Measurements from ENCODE around the gene ADGRD2.

The ADGRD2 gene

DNA sequence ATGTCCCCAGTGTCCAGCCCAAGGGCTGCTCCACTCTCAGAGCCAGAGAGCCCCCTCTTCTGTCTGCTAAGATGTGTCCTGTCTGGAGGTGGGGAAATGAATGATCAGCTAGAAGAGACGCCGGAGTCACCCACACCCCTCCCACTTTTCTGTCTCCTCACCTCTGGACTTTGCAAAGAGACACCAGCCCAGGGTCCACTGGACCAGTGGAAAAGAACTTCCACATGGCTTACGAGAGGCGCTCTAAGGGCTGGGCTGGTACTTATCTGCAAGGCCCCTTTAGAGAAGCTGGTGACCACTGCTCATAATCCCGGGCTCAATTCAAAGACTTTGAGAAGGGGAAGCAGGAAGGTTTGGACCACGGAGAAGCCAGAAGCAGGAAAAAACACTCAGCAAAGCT is 47.8 kb downstream of the ADGRD2 start:
- DNase-seq (ENCODE audit: low read depth, low spot score), result no peak

GRCh38 chr9:124498499-124499146 is 48.4 kb downstream of the ADGRD2 start:
- DNase-seq (ENCODE audit: low read depth, low spot score), result no peak

DNA sequence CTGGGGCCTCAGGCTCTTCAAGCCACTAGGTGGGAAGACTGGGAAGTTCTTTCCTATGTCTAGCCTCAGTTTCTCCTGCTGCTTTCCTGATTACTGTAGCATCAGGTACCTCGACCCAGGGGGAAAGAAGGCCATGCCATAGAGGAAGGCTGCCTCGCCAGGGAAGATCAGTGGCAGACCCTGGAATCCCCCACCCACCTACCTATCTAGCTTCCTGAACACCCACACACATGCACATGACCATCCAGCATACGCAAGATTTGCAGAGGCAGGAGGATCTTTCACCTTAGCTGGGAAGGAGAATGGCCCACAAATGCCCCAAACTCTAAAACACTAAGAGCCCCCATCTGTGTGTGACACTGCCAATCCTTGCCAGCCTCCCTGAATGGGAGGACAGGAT is 49.0 kb downstream of the ADGRD2 start:
- no peak for DNase-seq (ENCODE audit: low read depth, low spot score)

DNA sequence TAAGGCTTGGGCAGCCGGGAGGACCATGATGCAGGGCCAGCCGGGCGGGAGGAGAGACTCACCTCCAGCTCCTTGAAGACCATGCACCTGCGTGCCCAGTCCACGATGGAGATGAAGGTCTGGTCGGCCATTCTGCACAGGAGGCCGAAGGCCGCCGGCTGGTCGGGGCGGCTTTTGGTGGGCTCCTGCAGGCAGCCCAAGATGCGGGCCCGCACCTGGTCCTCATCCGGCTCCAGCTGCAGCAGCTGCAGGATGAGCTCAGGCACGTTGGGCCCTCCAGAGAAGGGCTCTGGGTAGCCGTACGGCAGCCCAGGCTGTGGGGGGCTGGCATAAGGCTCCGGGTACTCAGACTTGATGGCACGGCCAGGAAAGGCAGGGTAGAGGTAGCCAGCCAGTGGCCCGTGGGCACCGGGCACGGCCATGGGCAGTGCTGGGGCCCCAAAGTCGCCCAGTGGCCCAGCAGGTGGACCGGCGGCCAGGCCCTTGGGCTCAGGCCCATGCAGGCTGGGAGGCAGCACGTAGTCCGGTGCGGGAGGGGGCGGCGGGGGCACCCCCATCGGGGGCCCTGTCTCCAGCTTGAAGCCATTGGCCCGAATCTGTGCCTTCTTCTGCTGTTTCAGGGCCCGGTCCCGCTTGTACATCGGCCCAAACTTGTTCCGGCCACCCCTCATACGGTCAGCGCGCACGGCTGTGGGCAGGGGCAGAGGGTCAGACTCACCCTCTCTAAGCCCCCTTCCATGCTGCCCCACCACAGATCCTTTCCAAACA is 50.0 kb downstream of the ADGRD2 start:
- DNase-seq (ENCODE audit: low read depth, low spot score), result no peak

DNA sequence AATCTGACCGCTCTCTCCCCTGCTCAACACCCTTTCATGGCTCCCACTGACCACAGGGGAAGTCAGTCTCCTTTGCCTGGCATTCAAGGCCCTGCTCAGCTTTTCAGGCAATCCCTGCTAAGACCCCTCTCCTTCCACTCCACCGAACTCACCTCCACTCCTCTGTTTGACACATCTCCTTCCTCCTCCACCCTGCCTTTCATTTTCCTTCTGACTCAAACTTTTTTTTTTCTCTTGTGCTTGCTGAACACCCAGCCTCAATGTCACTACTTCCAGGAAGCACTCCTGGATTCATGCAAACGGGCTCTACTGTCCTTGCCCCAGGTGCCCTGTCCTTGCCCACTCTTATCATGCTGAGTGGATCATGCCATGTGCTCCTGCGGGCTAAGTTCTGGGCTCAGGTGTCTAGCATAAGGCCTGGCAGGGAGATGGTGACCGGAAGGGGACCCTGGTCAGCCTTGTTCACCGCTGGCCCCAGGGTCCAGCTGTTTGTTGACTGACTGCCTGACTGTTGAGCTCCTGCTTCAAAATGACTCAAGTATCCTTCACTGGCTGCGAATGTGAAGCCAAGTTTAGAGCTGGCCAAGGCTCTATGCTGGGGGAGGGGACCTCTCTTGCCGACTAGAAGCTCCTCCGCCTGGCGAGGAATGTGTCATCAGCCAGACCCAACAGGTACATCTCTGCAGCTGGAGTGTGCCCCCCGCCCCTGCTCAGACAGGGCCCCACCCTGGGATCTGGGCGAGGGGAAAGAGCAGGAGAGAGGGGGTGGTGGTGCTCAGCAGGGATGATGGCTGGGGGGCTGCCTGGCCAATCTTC is 50.8 kb downstream of the ADGRD2 start:
- DNase-seq (ENCODE audit: low read depth, low spot score), result no peak

- DNase-seq (ENCODE audit: low read depth, low spot score), result no peak
Measured at GRCh38 chr9:124501771-124502320, 51.6 kb downstream of the ADGRD2 start.

DNA sequence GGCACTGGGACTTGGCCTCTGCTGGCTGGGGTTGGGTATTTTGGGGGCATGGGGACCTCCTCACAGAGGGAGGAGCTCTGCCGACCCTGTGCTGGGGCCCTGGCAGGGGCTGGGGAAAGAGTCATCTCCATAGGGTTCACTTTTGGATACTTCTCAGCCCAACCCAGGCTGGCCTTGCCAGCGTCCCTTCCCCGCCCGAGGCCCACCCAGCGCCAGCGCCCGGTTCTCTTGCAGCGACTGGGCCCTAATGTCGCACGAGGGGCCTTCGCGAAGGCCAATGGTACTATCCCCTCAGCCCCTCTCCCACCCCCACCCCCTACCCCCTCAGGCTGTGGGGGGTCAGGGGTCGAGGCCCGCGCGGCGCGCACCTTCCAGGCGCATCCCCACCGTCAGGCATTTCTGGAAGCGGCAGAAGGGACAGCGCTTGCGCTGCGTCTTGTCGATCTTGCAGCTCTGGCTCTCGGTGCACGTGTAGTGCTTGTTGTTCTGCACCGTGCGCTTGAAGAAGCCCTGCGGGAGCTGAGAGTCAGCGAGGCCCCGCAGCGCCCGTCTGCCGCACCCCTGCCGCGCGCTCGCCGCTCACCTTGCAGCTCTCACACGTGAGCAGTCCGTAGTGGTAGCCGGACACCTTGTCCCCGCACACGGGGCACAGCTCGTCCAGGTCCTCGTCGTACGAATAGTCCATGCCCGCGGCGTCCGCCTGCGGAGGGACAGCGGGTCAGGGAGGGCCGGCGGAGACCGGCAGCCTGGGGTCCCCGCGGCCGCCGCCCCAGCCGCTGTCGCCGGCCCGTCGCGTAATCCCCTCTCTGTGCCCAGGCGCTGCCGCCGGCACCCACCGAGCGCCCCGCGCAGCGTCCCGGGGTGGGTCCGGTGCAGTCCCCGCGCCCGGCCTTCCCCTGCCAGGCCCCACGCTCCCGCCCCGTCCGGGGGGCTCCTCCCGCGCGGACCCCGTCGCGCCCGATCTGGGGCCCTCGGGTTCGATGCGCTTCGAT is 52.8 kb downstream of the ADGRD2 start:
- no peak for DNase-seq (ENCODE audit: low read depth, low spot score)

DNA sequence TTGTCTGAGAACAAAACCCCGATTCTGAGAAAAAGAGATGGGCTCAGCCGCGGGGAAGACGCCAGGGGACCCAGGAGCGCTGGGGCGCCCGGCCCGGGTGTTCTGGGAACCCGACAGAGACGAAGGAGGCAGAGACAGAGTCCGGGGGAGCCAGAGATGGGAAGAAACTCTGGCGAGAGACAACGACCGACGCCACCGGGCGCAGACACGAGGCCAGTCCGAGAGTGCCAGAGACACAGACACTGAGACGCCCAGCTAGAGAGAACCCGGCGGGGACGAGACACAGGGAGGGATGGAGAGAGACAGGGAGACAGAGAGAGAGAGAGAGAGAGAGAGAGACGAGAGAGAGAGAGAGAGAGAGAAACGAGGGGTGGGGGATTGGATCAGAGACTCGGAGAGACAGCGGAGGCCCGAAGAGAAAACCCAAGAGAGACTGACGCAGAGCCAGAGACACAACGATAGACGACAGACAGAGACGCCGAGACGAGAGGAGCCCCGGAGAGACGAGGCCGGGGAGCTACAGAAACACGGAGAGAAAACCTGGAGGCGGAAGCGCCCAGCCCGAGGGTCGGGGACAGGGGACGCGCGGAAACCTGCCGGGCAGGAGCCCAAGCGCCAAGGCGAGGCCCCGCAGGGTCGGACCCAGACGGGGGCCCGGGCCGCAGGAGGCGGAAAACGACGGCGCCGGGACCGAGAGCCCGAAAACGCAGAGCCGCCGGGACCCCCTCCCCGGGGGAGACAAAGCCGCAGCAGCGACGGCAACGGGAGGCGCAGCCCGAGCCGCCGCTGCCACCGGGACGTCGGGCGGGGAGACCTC is 53.7 kb downstream of the ADGRD2 start:
- DNase-seq (ENCODE audit: low read depth, low spot score), result no peak

- DNase-seq (ENCODE audit: low read depth, low spot score), result no peak
Measured at GRCh38 chr9:124504530-124505005, 54.3 kb downstream of the ADGRD2 start.

- DNase-seq (ENCODE audit: low read depth, low spot score), result no peak
Measured at GRCh38 chr9:124505006-124505900, 55.0 kb downstream of the ADGRD2 start.

DNA sequence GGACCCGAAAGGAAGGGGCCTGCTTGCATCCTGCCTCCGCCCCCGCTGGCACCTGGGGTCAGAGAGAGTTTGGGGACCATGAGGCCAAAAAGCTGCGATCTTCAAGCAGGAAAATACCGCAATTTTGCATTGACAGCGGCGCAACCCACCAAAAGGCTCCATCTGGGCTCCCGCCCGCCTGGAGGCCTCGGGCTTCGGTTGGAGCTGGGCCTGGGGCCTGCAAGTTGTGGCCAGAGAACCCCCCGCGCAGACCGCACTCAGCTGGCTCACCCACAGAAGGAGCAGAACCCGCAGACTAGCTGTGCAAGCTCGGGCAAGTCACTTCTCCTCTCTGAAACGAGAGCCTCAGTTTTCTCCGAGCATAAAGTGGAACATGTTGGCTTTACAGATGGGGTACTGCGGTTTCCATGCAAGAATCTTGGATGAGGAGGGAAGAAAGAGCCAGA is 55.7 kb downstream of the ADGRD2 start:
- no peak for DNase-seq (ENCODE audit: low read depth, low spot score)

GRCh38 chr9:124506433-124506832 is 56.2 kb downstream of the ADGRD2 start:
- no peak for DNase-seq (ENCODE audit: low read depth, low spot score)

DNA sequence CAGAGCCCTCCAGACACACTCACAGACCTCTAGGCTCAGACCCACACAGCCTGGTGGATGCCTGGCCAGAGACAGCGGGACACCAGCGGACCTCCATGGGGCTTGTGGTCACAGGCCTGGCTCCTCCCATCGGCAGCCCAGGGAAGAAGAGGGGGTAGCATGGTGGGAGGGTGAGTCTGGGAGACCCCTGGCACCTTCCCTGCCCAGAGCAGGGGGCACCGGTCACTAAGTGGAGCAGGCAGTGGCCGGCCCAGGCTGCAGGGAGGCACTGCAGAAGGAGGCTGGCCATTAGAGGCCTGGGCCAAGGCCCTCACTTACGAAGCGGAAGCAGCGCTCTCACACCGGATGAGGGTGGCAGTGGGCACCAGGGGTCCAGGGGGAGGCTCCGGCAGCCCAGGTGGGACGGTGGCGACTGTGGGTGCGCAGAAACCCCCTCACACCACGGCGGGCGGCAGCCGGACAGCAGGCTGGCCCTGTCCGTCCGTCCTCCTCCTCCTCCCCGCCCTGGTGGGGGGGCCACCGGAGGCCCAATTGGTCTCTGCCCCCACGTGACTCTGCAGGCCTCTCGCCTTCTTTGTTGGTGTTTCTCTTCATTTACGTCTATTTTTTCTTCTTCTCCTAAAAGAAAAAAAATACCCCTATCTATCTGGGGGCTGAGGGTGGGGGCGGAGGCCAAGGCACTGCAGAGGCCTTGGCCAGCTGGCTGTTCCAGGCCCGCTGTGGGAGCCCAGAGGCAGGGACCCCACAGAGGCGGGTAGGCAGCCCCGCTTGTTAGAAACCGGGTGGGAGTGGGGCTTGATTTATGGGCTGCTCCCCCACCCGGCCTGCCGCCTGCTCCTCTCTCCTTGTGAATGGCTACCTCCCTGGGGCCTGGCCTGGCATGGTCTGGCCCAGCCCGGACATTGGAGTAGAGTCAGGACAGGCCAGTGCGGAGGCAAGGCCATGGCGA is 57.0 kb downstream of the ADGRD2 start, which contains the start of gene NR5A1:
NR5A1 (minus strand) TSS at position 469 of the 949 bp plus-strand sequence. CDS start 4,004 bp downstream, outside the sequence.
- DNase-seq (ENCODE audit: low read depth, low spot score), result no peak

- no peak for DNase-seq (ENCODE audit: low read depth, low spot score)
Measured at GRCh38 chr9:124507880-124508423, 57.7 kb downstream of the ADGRD2 start.

GRCh38 chr9:124510650-124511425 is 60.6 kb downstream of the ADGRD2 start:
- DNase-seq (ENCODE audit: low read depth, low spot score), result no peak

GRCh38 chr9:124511426-124511840 is 61.2 kb downstream of the ADGRD2 start:
- no peak for DNase-seq (ENCODE audit: low read depth, low spot score)

All from smooth muscle cell of the brain vasculature (primary cell).